Measurements from ENCODE around the gene LTBP4.
A peak's percentile ranks its signal among the peaks of the same experiment; 100 is the strongest.
"Not testable (repeated sequence)": the region's sequence is repeated elsewhere in the genome, so short reads cannot be mapped to it uniquely, and the experiment has no call there.

The LTBP4 gene

GRCh38 chr19:40627486-40628279, 26.5 kb downstream of the LTBP4 start:
- no peak for DNase-seq (ENCODE audit: low read depth in 2 of 2)

DNA sequence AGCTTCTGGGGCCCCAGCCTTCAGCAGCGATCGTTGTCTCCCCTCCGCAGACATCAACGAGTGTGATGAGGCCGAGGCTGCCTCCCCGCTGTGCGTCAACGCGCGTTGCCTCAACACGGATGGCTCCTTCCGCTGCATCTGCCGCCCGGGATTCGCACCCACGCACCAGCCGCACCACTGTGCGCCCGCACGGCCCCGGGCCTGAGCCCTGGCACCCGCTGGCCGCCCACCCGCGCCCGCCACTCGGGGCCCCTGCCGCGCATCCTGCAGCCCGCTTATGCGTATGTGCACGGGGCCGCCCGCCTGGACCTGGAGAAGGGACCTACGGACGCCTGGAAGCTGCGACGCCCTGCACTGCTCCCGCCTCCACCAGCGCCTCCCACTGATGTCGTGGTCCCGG, 28.2 kb downstream of the LTBP4 start:
- DNase-seq (ENCODE audit: low read depth in 2 of 2): no peak

GRCh38 chr19:40630571-40631160, 29.5 kb downstream of the LTBP4 start:
- DNase-seq (ENCODE audit: low read depth in 2 of 2): no peak

GRCh38 chr19:40632311-40633036, 31.3 kb downstream of the LTBP4 start:
- DNase-seq (ENCODE audit: low read depth in 2 of 2): no peak

DNA sequence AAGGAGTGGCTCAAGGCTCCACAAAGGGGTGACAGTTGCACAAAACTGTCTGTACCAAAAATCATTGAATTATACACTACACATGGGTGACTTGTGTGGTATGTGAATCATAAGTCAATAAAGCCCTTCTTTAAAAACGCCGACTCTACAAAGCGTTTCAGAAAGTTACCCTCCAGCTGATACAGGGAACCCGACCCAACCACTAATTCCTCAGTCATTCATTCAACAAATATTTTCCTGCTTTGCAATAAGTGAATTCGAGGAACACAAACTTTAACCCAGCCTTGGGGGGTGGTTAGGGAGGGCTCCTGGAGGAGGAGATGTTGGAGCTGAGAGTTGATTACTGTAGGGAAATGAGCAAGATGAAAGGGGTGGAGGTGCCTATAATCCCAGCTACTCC, 32.0 kb downstream of the LTBP4 start:
- no peak for DNase-seq (ENCODE audit: low read depth in 2 of 2)

DNA sequence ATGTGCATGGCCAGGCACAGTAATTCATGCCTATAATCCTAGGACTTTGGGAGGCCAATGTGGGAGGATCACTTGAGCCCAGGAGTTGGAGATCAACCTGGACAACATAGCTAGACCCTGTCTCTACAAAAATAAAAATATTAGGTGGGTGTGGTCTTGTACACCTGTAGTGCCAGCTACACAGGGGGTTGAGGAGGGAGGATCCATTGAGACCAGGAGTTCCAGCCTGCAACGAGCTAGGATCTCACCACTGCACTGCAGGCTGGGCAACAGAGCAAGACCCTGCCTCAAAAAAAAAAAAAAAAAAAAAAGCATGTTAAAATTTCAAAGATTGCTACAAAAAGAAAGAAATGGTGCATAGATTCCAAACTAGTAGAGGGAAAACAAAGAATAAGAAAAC, 37.2 kb downstream of the LTBP4 start:
- no peak for DNase-seq (ENCODE audit: low read depth in 2 of 2)

DNA sequence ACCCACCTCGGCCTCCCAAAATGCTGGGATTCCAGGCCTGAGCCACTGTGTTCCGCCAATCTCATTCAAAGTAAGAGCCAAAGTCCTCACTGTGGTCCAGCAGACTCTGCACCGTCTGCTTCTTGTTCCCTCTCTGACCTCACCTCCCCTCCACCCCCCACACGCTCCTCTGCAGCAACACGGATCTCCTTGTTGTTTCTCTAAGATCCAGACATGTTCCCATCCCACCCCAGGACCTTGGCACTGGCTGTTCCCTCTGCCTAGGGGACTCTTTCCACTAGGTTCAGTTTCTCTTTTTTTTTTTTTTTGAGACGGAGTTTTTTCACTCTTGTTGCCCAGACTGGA, 38.4 kb downstream of the LTBP4 start:
- DNase-seq (ENCODE audit: low read depth in 2 of 2): no peak

DNA sequence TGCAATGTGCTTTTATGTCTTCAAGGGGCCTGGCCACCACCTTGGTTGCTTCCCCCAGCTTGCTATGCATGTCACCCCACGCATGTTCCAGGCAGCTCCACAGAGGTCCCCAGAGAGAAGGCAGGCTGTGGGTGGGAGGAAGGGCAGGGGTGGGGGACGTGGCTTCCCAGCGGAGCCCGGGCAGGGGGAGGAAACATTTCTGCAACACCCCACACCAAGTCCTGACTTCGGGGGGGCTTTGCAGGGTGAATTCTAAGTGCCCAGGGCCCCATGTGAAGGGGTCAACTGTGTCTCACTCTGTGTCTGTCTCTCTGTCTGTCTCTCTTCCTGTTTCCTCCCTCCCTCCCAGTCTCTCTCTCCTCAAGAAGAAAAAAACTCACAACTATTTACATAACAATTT, 39.6 kb downstream of the LTBP4 start:
- DNase-seq (ENCODE audit: low read depth in 2 of 2): no peak

- DNase-seq (ENCODE audit: low read depth in 2 of 2): no peak
These were observed 40.1 kb downstream of the LTBP4 start for GRCh38 chr19:40641281-40641680.

DNA sequence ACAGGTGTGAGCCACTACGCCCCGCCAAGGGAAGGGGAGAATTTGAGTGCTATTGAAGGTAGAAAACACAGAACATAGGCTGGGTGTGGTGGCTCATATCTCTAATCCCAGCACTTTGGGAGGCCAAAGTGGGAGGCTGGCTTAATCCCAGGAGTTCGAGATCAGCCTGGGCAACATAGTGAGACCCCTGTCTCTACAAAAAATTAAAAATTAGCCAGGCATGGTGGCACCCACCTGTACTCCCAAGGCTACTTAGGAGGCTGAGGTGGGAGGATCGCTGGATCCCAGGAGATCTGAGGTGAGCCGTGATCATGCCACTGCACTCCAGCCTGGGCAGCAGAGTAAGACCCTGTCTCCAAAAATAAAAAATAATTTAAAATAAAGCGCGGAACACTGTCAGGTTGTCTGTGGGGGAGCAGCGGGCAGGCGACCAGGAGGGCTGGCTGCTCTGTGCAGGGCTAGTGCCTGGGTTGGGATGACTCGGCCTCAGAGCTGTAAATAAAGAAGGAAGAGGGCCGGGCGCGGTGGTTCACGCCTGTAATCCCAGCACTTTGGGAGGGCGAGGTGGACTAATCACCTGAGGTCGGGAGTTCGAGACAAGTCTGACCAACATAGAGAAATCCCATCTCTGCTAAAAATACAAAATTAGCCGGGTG, 41.0 kb downstream of the LTBP4 start:
- no peak for DNase-seq (ENCODE audit: low read depth in 2 of 2)

- no peak for DNase-seq (ENCODE audit: low read depth in 2 of 2)
These were observed 41.7 kb downstream of the LTBP4 start for GRCh38 chr19:40642757-40643305.

DNA sequence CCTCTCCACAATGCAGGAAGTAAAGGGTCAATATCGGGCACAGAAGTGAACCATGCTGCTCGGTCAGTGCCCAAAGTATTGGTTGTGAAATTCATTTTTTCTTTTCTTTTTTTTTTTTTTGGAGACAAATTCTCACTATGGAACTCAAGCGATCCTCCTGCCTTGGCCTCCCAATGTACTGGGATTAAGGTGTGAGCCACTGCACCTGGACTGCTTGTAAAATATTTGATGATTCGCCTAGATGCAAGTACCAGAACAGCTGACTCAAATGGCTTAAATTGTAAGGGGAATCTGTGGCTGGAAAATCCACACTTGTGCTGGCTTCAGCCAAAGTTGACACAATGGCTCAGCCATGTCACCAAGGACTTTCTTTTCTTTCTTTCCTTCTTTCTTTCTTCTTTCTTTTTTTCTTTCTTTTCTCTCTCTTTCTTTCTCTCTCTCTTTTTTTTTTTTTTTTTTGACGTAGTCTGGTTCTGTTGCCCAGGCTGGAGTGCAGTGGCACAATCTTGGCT, 45.6 kb downstream of the LTBP4 start:
- no peak for DNase-seq (ENCODE audit: low read depth in 2 of 2)

DNA sequence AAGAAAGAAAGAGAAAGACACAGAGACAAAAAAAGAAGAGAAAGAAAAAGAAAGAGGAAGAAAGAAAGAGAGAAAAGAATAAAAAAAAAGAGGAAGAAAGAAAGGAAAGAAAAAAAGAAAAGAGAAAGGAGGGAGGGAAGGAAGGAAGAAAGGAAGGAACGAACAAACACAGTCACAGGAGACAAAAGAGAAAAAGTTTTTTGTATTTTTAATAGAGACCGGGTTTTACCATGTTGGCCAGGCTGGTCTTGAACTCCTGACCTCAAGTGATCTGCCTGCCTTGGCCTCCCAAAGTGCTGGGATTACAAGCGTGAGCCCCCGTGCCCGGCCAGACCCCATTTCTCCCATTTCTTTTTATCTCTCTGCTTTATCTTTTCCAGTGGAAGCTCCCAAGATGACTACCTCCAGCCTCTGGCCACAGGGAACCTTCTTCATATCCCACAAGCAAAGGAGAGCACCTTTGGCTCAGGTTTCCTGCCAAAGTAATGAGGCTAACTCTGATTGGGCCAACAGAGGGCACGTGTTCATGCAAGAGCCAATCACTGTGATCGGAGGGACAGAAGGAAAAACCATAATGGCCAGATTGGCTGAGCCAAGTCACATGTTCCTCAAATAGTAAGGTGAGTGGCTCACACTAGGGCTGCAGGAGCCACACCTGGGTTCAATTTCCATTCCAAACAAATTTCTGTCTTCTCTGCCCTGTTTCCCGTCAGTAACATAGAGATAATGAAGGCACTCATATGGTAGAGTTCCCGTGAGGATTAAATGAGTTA, 48.9 kb downstream of the LTBP4 start:
- not testable (repeated sequence) for DNase-seq (ENCODE audit: low read depth in 2 of 2)

GRCh38 chr19:40650749-40651305, 49.7 kb downstream of the LTBP4 start:
- DNase-seq (ENCODE audit: low read depth in 2 of 2): peak in 1 of 2 experiments; percentile 37

GRCh38 chr19:40652303-40652702, 51.1 kb downstream of the LTBP4 start:
- not testable (repeated sequence) for DNase-seq (ENCODE audit: low read depth in 2 of 2)

DNA sequence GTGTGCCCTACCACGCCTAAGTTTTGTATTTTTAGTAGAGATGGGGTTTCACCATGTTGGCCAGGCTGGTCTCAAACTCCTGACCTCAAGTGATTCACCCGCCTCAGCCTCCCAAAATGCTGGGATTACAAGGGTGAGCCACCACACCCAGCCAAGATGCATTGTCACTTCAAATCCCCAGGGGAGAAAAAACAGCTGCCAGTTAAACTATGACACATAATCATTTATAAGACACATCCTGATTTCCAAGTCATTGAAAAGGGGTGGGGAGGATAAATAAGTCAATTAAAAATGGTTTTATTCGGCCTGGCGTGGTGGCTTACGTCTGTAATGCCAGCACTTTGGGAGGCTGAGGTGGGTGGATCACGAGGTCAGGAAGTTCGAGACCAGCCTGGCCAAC, 54.5 kb downstream of the LTBP4 start:
- not testable (repeated sequence) for DNase-seq (ENCODE audit: low read depth in 2 of 2)

DNA sequence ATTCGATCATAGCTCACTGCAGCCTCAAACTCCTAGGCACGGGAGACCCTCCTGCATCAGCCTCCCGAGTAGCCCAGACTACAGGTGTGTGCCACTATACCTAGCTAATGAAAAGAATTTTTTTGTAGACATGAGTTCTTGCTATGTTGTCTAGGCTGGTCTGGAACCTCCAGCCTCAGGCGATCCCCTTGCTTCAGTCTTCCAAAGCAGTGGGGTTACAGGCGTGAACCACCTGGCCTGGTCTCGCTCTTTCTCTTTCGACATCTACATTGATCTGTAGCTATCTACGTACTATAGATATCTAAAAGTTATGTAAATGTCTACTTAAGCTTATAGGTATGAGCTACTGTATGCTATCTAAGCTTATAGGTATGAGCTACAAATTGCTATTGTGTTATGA, 56.9 kb downstream of the LTBP4 start:
- no peak for DNase-seq (ENCODE audit: low read depth in 2 of 2)

- DNase-seq (ENCODE audit: low read depth in 2 of 2): no peak
These were observed 57.9 kb downstream of the LTBP4 start for GRCh38 chr19:40659116-40659515.

DNA sequence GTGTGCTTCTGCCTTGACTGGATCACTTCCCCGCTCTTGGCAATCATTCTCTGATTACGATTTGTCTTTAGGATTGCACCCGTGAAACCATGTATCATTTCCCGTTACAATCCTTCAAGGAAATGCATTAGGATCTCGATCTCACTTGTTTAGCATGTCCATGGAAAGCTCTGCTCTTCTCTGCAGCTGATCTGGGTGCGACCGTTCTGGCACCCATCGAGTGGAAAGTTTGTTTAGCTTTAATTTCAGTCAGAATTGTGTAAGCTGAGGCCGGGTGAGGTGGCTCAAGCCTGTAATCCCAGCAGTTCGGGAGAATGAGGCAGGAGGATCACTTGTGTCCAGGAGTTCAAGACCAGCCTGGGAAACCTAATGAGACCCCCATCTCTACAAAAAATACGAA, 58.4 kb downstream of the LTBP4 start:
- no peak for DNase-seq (ENCODE audit: low read depth in 2 of 2)

- DNase-seq (ENCODE audit: low read depth in 2 of 2): no peak
These were observed 60.4 kb downstream of the LTBP4 start for GRCh38 chr19:40661616-40662015.

All from fibroblast of skin of left biceps (primary cell).